VCaP (cell line): ENCODE data around the gene AXDND1.
"Not testable (repeated sequence)": the region's sequence is repeated elsewhere in the genome, so short reads cannot be mapped to it uniquely, and the experiment has no call there.

Experiments
- H3K27ac ChIP-seq: fragments of 450-650 bp; 2 replicates; pipeline ENCODE4 v1.5.1; 2017
- TF ChIP-seq, protein P1 (sequence below): fragments of 450-650 bp; conservative IDR thresholded peaks from 2 replicates; pipeline ENCODE4 v1.5.1; 2017; ENCODE audit warnings: mild to moderate bottlenecking, moderate library complexity

Gene AXDND1

DNA sequence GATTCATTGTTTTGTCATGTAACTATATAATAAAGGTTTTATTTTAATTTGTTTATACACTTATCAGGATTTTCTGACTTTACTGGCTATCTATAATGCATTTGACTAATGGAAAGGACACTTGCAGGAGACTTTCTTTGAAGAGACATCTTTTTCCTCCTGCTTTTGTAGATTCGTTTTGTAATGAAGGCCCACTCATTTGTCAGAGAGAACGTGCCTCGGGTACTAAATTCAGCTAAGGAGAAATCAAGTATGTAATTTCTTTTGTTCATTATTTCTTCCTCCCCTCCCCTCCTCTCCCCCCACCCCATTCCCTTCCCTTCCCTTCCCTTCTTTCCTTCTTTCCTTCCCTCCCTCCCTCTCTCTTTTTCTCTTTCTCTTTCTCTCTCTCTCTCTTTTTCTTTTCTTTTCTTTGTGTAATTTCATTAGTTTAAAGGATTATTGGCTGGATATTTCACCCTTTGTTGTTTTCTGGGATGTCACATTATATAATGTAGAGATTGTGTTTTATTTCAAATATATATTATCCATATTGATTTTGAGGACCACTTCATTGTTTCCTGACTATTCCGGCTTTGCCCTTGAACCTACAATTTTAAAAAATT is 23.7 kb upstream of the AXDND1 start:
- TF ChIP-seq, protein P1, sequence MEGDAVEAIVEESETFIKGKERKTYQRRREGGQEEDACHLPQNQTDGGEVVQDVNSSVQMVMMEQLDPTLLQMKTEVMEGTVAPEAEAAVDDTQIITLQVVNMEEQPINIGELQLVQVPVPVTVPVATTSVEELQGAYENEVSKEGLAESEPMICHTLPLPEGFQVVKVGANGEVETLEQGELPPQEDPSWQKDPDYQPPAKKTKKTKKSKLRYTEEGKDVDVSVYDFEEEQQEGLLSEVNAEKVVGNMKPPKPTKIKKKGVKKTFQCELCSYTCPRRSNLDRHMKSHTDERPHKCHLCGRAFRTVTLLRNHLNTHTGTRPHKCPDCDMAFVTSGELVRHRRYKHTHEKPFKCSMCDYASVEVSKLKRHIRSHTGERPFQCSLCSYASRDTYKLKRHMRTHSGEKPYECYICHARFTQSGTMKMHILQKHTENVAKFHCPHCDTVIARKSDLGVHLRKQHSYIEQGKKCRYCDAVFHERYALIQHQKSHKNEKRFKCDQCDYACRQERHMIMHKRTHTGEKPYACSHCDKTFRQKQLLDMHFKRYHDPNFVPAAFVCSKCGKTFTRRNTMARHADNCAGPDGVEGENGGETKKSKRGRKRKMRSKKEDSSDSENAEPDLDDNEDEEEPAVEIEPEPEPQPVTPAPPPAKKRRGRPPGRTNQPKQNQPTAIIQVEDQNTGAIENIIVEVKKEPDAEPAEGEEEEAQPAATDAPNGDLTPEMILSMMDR: no peak
- peak overlapping the region; percentile 32 for H3K27ac ChIP-seq

DNA sequence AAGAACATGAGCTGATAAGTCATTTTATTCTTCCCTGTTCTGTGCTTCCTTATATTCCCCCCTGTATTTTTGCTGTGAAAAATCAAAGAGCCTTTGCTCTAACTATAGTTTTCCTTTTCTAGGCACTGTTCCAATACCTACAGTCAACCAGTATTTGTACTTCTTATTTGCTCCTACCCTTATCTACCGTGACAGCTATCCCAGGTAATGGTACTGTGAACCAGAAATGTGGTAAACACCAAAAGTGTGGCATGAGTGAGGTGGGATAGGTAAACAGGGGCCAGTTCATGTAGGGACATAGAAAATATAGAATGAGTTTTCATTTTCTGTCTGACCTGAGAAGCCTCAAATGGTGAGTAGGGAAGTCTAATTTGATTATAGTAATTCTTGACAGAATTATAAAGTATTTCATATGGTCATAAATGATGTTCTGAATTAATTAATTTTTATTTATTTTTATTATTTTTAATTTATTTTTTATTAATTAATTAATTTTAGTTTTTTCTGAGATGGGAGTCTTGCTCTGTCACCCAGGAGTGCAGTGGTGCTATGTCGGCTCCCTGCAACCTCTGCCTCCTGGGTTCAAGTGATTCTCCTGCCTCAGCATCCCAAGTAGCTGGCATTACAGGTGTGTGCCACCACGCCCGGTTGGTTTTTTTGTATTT is 22.9 kb upstream of the AXDND1 start:
- H3K27ac ChIP-seq: peak overlapping the region; percentile 32
- TF ChIP-seq, protein P1: no peak

DNA sequence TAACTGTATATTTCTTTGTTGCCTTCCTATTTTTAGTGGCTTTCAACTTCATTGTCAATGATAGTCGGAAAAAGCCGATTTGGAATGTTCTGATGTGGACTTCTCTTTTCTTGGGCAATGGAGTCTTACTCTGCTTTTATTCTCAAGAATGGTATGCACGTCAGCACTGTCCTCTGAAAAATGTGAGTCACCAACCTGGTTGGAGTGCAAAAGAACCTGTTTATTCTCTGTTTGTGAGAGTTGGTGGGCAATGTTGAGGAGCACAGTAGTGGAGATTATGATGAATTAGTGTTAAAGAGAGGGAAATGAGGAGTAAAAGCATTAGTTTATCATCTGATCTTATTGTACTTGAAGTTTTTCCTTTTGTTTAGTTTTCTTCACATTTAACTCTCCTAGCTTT is 14.5 kb upstream of the AXDND1 start:
- TF ChIP-seq, protein P1: no peak
- no peak overlapping the region for H3K27ac ChIP-seq

DNA sequence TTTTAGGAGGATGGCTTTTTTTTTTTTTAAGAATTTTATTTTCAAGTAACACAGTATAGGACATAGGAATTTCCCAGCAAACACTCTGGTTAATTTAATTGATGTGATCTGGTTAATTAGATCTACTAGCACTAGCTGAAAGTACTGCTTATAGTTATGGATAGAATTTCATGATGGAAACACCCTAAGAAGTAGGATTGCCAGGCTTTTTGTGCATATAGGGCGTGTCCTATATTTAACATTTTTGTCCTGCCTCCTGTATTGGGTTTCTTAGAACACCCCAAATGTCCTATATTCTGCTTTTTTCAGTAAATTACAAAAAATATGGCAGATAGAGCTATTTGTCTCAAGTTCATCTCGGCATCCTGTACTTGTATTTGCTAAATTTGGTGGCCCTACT is 13.5 kb upstream of the AXDND1 start:
- TF ChIP-seq, protein P1: no peak
- H3K27ac ChIP-seq: no peak overlapping the region

DNA sequence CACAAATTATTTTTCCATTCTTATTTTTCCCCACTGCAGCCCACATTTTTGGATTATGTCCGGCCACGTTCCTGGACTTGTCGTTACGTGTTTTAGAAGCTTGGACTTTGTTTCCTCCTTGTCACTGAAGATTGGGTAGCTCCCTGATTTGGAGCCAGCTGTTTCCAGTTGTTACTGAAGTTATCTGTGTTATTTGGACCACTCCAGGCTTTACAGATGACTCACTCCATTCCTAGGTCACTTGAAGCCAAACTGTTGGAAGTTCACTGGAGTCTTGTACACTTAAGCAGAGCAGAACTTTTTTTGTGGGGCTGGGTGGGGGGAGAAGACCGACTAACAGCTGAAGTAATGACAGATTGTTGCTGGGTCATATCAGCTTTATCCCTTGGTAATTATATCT is 12.2 kb upstream of the AXDND1 start:
- TF ChIP-seq, protein P1: no peak

DNA sequence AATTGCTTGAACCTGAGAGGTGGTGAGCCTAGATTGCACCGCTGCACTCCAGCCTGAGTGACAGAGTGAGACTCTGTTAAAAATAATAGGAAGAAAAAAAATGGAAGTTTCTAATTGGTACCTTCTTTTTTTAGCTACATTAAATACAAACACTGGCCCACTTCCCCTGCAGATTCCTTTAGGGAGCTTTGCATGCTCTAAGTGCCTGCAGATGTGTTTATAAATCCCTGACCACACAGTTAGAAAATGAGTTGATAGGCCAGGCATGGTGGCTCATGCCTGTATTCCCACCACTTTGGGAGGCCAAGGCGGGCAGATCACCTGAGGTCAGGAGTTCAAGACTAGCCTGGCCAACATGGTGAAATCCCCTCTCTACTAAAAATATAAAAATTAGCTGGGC is 4.1 kb upstream of the AXDND1 start:
- H3K27ac ChIP-seq: not testable (repeated sequence)

More for the DNA sequence above, 12.2 kb upstream of the AXDND1 start:
- H3K27ac ChIP-seq: no peak overlapping the region

DNA sequence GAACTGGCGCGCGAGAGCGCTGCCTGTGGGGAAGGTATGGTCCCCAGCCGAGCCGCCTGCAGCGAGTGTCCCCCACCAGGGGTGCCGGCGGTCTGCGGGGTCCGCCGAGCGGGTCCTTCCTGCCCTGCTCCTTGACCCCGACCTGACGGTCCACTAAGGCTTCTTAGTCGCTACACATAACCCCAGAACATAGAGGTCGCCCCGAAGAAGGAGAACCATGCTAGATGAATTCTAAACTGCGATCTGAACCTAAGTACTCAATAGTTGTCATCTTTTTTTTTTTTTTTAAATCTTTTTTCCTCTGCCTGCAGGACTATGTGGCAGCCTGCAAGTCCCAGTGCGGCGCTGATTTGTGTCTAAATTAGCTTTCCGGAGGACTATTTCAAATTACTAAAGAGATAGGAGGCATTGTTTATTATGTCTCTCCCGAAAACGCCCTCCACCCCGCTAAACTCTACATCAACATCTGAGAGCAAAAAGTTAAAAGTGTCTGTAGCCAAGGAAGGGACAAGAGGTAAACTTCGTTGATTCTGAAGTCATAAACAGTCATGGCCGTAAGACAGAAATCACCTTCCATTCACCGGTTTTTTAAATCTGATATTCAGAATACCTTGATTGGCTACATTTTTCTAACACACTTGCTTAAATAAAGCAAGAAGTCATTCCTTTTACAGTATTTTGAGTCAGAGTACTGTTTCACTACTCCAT is 476 bp downstream of the AXDND1 start:
- TF ChIP-seq, protein P1: no peak; the same call in 1 of the 2 replicates
- H3K27ac ChIP-seq: peak overlapping the region; percentile 87
